ENCODE results near the gene SEMA3E.

GRCh38 chr7:83388436-83388835 lies 260.5 kb downstream of the SEMA3E start:
- TF ChIP-seq, protein P1, sequence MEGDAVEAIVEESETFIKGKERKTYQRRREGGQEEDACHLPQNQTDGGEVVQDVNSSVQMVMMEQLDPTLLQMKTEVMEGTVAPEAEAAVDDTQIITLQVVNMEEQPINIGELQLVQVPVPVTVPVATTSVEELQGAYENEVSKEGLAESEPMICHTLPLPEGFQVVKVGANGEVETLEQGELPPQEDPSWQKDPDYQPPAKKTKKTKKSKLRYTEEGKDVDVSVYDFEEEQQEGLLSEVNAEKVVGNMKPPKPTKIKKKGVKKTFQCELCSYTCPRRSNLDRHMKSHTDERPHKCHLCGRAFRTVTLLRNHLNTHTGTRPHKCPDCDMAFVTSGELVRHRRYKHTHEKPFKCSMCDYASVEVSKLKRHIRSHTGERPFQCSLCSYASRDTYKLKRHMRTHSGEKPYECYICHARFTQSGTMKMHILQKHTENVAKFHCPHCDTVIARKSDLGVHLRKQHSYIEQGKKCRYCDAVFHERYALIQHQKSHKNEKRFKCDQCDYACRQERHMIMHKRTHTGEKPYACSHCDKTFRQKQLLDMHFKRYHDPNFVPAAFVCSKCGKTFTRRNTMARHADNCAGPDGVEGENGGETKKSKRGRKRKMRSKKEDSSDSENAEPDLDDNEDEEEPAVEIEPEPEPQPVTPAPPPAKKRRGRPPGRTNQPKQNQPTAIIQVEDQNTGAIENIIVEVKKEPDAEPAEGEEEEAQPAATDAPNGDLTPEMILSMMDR (IDR thresholded peaks at IDR 0.05; ENCODE audit: insufficient read depth, low read depth, low read length): no peak
- TF ChIP-seq EZH2 (IDR thresholded peaks at IDR 0.05; ENCODE audit: insufficient read depth, low read length): no peak

All from astrocyte (in vitro differentiated cells and primary cell).